IPS-18c (cell line): ENCODE results near the gene TBCD.

Source experiments
- H3K4me3 ChIP-seq: 2 replicates; pipeline ENCODE4 v1.7.0; 2013; ENCODE audit warnings: low read depth, mild to moderate bottlenecking, low read length, moderate library complexity; ENCODE audit not compliant: insufficient read depth
- H3K9me3 ChIP-seq: one replicate; pipeline ENCODE4 v1.6.1; 2013; ENCODE audit warnings: mild to moderate bottlenecking, low read length, moderate library complexity; ENCODE audit not compliant: control insufficient read depth, insufficient read depth

Gene TBCD

GRCh38 chr17:82846061-82846691 is 94.3 kb downstream of the TBCD start:
- Histone ChIP-seq H3K9me3 (peaks cover 2% of the 10 kb centered on the region), H3K4me3 (no peak overlapping the region)

- peaks cover 2% of the 10 kb centered on the region for H3K9me3 ChIP-seq
- no peak overlapping the region for H3K4me3 ChIP-seq
Measured at GRCh38 chr17:82848022-82848592, 96.2 kb downstream of the TBCD start.

GRCh38 chr17:82849076-82849945 is 97.4 kb downstream of the TBCD start:
- no peak overlapping the region for H3K4me3 ChIP-seq
- H3K9me3 ChIP-seq: peaks cover 2% of the 10 kb centered on the region

- no peak overlapping the region for H3K4me3 ChIP-seq
- peaks cover 2% of the 10 kb centered on the region for H3K9me3 ChIP-seq
Measured at GRCh38 chr17:82851381-82851780, 99.5 kb downstream of the TBCD start.

GRCh38 chr17:82854226-82854625 is 102.4 kb downstream of the TBCD start:
- H3K9me3 ChIP-seq: peaks cover under 1% of the 10 kb centered on the region
- H3K4me3 ChIP-seq: no peak overlapping the region

- no peaks in the 10 kb centered on the region for H3K9me3 ChIP-seq
- H3K4me3 ChIP-seq: no peak overlapping the region
Measured at GRCh38 chr17:82856361-82856760, 104.5 kb downstream of the TBCD start.

GRCh38 chr17:82858376-82859126 is 106.7 kb downstream of the TBCD start:
- Histone ChIP-seq H3K9me3 (no peaks in the 10 kb centered on the region), H3K4me3 (no peak overlapping the region)

GRCh38 chr17:82859431-82860403 is 107.9 kb downstream of the TBCD start:
- no peaks in the 10 kb centered on the region for H3K9me3 ChIP-seq
- no peak overlapping the region for H3K4me3 ChIP-seq

GRCh38 chr17:82860606-82861392 is 108.9 kb downstream of the TBCD start:
- H3K4me3 ChIP-seq: no peak overlapping the region
- no peaks in the 10 kb centered on the region for H3K9me3 ChIP-seq

GRCh38 chr17:82861393-82861775 is 109.5 kb downstream of the TBCD start:
- no peak overlapping the region for H3K4me3 ChIP-seq
- H3K9me3 ChIP-seq: no peaks in the 10 kb centered on the region

GRCh38 chr17:82862191-82862590 is 110.3 kb downstream of the TBCD start:
- Histone ChIP-seq H3K4me3 (no peak overlapping the region), H3K9me3 (no peaks in the 10 kb centered on the region)

- no peak overlapping the region for H3K4me3 ChIP-seq
- H3K9me3 ChIP-seq: no peaks in the 10 kb centered on the region
Measured at GRCh38 chr17:82862737-82863382, 111.0 kb downstream of the TBCD start.

- H3K9me3 ChIP-seq: no peaks in the 10 kb centered on the region
- H3K4me3 ChIP-seq: no peak overlapping the region; the same call in 1 of the 2 replicates
Measured at GRCh38 chr17:82863383-82863940, 111.6 kb downstream of the TBCD start.

- Histone ChIP-seq H3K9me3 (no peaks in the 10 kb centered on the region), H3K4me3 (no peak overlapping the region)
Measured at GRCh38 chr17:82863941-82864712, 112.3 kb downstream of the TBCD start.
